ENCODE results near the gene TTLL9.
"Not testable (repeated sequence)": the region's sequence is repeated elsewhere in the genome, so short reads cannot be mapped to it uniquely, and the experiment has no call there.

TTLL9 gene, protein sequence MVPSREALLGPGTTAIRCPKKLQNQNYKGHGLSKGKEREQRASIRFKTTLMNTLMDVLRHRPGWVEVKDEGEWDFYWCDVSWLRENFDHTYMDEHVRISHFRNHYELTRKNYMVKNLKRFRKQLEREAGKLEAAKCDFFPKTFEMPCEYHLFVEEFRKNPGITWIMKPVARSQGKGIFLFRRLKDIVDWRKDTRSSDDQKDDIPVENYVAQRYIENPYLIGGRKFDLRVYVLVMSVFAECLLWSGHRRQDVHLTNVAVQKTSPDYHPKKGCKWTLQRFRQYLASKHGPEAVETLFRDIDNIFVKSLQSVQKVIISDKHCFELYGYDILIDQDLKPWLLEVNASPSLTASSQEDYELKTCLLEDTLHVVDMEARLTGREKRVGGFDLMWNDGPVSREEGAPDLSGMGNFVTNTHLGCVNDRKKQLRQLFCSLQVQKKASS

DNA sequence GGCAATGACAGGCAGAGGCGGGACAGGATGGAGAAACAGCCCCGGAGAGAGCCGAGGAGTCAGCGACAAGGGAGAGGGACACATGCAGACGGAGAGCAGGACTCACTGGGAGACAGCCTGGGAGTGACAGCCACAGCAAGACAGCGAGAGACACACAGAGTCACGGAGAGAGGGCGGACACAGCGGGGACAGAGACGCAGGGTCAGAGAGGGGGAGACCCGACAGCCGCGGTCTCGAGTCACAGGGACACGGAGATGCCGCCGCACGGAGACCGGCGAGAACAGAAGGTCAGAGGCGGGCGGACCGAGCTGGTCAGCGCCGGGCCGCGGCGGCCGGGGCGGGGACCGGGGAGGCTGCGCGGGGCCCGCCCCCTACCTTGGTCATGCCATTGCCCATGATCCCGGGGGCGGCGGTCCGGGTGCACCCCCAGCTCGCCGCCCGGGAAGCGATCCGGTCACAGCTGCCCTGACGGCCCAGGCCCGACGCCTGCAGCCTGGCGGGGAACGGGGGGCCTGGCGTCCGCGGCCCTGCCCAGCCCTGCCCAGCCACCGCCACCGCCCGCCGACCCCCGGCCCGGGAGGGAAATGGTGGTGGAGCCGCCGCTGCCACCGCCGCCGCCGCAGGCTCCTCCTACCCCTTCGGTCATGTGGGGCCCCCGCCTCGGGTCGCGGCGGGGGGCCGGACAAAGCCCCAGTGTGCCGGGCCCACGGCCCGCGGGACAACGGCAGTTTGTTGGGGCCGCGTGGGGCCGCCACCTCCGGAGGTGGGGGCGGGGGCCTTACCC is at the start of gene TTLL9, which contains the start of gene DUSP15:
TTLL9 (plus strand) TSS at position 693 of the 784 bp plus-strand sequence. CDS start 493 bp downstream, outside the sequence.
DUSP15 (minus strand) TSS at position 586 of the 784 bp plus-strand sequence; CDS start at position 396, 190 bp downstream.
- peak; percentile 66 for DNase-seq (ENCODE audit: low spot score)

DNA sequence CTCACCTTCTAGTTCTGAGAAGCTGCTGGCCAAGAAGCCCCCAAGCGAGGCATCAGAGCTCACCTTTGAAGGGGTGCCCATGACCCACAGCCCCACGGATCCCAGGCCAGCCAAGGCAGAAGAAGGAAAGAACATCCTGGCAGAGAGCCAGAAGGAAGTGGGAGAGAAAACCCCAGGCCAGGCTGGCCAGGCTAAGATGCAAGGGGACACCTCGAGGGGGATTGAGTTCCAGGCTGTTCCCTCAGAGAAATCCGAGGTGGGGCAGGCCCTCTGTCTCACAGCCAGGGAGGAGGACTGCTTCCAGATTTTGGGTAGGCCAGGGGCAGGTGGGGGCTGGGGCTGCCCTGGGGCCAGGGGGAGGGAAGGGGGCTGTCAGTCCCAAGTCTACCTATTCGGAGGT is 49.0 kb upstream of the TTLL9 start:
- no peak for DNase-seq (ENCODE audit: low spot score)

DNA sequence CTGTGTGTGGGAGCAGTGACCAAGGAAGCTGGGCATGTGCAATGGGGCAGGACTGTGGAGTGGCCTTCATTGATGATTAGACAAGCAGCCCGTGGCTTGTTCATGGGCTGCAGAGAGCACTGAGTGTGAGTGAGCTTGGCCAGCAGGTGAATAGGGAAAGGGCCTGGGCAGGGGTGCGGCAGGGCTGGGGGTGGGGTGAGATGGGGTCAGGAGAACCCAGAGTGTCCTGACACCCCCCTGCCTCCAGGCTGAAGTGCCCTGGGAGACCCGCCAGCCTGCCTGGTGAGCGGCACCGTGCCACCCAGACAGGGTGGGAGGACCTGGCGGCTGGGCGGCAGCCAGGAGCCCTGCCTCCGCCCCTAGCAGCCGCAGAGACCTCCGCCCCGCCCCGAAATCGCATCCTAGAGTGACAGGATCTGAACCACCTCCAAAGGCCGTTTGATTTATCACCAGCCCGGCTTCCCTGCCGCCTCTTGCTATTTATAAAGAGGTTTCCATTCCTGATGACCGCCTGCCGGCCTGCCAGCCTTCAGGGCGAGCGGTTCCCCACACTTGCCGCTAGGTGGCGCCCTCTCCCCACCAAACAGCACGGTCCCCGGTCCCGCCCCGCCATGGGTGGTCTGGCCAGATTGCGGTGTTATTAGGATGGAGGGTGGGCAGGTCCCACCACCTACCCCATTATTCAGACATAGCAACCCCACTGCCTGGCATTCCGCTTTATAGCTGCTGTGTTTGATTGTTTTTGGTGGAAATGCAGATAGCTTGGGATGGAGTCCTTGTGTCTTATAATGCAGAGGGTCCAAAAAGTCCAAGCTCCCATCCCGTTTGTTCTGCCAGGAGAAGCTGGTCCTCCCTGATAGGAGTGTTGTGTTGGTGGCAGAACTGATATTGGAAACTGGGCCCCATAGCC is 47.8 kb upstream of the TTLL9 start:
- DNase-seq (ENCODE audit: low spot score) = peak; percentile 93

DNA sequence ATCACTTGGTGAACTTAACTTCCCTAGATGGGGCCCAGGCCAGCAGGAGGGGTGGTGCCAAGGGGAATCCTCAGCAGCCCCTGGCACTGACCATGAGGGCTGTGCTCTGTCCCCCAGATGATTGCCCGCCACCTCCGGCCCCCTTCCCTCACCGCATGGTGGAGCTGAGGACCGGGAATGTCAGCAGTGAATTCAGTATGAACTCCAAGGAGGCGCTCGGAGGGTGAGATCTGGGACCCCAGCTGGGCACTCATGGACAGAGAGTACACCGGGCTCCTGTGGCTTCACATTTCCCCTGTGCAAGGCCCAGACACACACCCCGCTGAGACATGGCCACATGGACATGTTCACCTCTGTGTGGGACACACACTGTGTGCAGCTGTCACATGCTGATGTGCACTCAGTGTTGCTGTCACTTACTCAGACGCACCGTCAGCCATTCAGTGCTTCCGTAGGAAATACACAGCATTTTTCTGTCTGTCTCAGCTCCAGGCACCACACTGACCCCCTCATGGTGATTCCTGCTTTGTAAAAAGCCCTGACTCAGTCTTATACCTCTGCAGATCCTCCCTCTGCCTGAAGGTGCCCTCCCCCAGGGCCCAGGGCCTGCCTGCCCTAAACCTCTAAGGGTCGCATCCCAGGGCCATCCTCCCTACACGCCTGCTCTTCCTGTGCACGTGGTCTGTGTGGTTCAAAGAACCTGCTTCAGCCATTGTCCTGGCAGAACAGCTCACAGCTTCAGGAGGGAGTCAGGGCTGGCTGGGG is 46.9 kb upstream of the TTLL9 start:
- no peak for DNase-seq (ENCODE audit: low spot score)

DNA sequence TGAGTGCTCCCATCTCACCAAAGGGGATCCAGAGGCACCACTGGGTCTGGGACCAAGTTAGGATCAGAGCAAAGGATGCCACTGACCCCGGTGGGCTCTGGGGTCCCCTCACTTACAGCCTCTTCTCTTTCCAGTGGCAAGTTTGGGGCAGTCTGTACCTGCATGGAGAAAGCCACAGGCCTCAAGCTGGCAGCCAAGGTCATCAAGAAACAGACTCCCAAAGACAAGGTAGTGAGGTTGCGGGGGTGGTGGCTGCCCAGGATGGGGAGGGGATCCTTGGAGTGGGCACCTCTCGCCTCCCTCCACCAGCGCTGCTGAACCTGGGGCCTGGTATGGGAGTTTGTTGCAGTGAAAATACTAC is 46.3 kb upstream of the TTLL9 start:
- no peak for DNase-seq (ENCODE audit: low spot score)

DNA sequence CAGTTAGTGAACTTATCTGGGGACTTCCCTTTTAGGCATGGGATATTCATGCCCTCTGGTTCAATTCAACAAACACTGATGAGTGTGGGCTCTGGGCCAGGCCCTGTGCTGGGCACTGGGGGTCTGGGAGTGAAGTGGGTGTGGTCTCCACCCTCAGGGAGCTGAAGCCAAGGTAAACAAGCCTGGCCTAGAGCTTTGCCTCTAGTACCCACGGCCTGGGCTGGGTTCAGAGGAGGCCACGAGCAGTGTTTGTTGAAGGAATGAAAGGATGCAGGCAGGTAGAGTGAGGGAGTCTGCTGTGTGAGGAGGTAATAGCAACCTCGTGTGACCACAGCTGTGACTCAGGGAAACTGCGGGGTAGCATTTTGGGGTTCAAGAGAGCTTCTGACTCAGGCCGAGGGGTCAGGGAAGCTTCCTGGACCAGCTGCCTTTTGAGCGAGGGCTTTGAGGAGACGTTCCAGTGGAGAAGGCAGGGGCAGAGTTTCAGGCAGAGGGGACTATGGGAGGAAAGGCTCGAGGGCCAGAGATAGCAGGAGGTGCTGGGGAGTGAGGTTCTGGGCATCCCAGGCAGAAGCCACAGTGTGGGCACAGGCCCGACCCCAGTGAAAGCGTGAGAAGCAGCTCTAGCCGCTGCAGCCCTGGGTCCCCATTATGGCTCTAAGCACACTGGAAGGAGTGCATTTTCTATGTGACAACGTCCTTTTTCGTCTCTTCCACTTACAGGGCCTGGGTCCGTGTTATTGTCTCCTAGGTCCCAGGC is 45.7 kb upstream of the TTLL9 start:
- DNase-seq (ENCODE audit: low spot score) = no peak

DNA sequence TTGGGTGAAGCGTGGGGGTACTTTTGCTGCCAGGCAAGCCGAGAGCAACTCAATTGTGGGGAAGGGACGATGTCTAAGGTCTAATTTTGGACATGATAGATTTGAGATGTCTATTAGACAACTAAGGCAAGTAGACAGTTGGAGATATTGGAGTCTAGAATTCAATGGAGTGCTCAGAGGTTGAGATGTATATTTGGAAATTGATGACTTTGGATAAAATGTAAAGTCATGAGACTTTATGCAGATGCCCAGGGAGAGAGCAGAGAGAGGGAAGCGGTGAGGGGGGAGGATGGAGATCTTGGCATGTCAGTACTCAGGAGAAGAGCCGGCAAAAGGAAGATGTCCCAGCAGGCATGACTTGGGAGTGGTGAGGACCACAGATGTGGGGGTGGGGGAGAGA is 44.4 kb upstream of the TTLL9 start:
- DNase-seq (ENCODE audit: low spot score) = no peak

DNA sequence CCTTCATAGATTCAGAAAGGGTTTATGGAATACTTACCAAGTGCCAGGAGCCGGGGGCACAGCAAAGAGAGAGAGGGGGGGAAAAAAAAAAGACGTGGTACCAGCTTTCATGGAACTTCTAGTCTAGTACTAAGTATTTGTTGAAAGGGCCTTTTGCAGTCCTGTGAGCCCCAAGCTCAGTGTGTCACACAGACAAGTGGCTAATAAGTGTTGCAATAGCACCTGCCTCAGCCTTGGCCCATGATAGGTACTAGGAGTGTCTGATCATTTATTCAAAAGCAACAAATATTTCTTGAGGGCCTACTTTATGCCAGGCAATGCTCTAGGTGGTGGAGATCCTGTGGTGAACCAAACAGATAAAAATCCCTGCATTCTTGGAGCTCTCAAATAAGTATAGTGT is 43.4 kb upstream of the TTLL9 start:
- DNase-seq (ENCODE audit: low spot score) = no peak

DNA sequence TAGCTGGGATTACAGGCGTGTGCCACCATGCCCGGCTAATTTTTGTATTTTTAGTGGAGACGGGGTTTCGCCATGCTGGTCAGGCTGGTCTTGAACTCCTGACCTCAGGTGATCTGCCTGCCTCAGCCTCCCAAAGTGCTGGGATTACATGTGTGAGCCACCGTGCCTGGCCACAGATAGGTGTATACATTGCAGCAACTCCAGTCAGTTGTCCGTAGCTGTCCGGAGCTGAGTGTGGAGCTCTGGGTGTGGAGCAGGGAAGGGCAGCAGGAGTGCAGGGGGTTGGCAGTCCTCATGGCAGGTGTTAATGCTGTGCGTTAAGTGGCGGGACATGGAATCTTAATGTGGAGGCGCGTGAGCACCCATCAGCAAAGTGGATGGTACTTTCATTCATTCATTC is 42.4 kb upstream of the TTLL9 start:
- DNase-seq (ENCODE audit: low spot score) = not testable (repeated sequence)

DNA sequence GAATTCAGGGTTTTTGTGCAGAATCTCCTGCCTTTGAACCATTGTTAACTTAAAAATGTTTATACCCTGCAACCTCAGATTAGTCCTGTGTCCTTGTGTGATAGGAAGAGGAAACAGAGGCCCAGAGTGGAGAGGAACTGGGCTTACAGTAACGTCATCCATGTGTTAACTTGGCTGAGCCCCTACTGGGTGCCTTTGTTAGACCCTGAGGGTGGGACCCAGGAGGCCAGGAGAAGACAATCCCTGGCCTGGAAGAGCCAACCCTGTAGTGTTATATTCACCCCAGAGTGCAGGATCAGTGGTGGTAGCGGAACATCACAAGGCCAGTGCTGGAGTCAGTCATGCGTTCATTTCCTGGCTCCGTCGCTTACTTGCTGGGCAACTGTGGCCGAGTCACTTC is 40.7 kb upstream of the TTLL9 start:
- no peak for DNase-seq (ENCODE audit: low spot score)

DNA sequence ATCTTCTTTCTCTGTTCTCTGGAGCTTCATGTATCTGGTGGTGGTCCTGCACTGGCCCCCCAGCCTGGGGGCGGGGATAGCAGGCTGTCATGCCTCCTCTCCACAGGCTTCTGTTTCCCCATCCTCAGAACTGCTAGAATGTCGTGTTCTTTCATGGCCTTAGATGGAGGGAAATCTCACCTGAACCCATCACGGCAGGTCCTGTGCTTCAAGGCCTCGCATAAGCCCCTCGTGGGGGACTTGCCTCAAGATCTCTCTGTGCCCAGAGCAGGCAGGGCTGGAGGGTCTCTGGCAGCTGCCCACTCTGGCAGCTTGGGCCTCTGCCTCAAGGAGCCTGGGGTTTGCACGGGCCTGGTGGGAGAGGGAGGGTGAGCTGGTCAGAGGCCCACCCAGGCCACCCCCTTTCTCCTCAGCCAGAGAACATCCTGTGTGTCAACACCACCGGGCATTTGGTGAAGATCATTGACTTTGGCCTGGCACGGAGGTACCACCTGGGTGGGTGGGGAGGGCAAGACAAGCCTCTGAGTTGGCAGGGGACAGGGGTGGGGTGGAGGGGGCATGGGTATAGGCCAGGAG is 39.9 kb upstream of the TTLL9 start:
- no peak for DNase-seq (ENCODE audit: low spot score)

DNA sequence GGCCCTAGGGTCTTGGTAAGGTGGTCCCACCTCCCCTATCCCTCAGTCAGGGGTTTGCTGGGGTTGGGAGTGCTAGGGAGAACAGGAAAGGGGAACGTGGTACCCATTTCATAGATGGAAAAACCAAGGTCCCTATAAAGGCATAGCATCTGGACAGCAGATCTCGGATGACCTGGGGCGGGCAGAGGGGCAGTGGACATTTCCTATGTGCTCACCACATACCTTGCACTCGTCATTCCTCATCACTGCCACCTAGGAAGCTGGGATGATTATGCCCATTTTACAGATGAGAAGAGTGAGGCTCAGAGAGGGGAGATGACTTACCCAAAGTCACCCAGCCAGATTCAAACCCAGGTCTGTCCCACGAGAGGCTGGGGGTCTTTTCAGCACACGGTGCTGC is 39.2 kb upstream of the TTLL9 start:
- DNase-seq (ENCODE audit: low spot score) = no peak

DNA sequence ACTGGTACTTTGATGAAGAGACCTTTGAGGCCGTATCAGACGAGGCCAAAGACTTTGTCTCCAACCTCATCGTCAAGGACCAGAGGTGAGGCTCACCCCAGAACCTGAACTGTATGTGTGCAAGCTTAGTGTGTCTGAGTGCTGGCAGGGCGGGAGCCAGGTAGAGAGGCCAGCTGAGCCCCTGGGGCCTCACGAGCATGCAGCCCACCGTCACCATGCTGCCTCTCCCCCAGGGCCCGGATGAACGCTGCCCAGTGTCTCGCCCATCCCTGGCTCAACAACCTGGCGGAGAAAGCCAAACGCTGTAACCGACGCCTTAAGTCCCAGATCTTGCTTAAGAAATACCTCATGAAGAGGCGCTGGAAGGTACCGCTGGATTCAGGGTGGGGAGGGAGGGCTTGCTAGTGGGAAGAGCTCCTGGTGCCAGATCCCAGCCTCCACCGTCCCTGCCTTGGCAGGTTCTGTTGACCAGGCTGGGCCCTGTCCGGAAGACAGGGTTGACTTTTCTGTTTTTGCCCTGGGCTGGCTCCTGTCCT is 38.6 kb upstream of the TTLL9 start:
- no peak for DNase-seq (ENCODE audit: low spot score)

DNA sequence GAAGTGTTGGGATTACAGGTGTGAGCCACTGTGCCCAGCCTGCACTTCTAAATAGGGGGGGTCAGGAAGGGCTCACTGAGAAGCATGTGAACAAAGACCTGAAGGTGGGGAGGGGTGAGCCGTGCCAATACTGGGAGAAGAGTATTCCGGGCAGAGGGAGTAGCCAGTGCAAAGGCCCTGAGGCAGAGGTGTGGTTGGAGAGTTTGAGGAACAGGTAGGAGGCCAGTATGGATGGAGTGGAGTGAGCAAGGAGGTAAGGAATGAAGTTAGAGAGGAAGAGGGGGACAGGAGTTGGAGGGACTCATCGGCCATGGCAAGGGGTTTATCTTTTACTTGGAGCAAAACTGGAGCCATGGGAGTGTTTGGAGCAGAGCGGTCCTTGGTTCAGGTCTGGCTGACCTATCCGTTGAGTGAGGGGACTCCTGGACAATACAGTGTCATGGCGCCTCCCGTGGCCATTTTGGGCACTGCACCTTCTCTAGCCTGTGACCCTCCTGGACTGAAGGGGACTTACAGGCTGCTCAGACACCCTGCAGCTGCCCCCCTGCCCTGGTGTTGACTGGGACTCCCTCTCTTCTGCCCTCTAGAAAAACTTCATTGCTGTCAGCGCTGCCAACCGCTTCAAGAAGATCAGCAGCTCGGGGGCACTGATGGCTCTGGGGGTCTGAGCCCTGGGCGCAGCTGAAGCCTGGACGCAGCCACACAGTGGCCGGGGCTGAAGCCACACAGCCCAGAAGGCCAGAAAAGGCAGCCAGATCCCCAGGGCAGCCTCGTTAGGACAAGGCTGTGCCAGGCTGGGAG is 37.1 kb upstream of the TTLL9 start:
- peak; percentile 96 for DNase-seq (ENCODE audit: low spot score)

DNA sequence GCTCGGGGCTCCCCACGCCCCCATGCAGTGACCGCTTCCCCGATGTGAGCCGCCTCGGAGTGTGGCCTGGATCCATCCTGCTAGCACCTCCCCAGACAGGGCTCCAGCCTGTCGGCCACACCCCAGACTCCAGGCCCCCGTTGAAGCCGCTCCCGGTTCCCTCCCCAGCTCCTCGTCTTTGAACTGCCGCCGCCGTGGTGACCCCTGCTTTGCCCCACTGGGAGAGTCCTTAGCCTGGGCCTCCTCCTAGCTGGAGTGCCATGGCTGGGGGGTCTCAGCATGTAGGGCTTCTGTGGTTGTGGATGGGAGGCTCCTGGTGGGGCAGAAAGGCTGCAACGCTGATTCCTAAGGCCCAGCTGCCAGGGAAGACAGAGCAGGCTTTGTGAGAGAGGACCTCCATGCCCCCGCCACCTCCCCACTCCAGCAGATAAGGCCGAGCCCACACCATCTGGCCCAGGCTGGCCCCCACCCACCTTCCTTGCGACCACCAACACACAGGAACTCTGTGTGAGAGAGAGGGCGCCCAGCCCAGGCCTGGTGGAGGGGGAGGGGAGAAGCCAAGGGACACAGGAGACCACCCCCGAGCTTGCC is 36.4 kb upstream of the TTLL9 start:
- DNase-seq (ENCODE audit: low spot score) = no peak

DNA sequence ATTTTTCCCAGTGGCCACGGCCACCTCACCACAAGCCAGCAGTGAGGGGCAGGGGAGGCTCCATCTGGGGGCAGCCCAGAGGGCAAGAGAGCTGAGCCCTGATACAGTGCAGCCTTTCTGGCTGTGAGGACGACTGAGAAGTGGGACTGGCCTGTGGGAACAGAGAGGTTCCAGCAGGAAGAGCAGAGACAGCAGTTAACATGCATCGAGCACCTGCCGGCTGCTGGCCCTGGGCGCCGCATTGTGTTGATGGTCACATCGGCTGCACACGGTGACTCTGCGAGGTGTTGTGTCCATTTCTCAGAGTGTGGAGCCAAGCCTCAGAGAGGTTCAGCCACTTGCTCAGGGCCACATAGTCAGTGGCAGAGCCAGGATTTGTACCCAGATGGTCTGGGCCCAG is 34.9 kb upstream of the TTLL9 start:
- no peak for DNase-seq (ENCODE audit: low spot score)

DNA sequence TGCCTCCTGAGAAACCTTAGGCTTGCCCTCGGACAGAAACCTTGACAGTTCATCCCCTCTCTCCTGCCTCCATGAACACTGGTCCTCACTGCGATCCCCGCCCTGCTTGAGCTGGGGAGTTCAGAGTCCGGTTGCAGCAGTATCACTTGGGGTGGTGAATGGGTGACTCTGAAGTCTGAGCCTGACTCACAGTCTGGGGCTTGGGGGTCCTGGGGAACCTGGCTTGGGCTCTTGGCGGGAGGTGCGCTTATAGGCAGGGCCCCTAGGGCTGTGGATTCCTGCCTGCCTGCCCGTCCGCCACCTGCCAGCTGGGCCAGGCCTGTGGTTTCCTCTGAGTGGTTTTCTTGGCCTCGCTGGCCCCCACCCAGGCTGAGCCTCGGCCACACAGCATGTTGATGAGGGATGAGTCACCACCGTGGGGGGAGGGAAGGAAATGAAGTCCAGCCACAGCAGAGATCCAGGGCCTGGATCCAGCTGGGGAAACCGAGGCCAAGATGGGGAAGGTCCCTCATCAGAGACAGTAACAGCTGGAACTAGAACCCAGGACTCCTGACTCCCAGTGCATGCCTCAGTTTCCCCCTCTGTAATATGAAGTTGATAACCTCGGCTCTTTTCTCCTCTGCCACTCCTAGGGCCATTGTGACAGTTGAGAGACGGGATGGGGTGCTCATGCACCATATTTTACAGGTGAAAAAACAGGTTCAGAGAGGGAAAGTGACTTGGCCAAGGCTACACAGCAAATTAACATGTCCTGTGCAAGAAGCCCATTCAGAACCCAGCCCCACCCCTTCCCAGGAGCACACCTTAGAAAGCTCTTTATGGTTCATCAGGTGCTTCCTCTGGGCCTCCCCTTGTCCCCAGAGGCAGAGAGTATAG is 34.2 kb upstream of the TTLL9 start:
- no peak for DNase-seq (ENCODE audit: low spot score)

Measured in HuH-7.5 (cell line).